ENCODE data around the gene INSR.

INSR gene

GRCh38 chr19:7327802-7328201 lies 33.6 kb upstream of the INSR start:
- no peak overlapping the region for H2BK5ac ChIP-seq (ENCODE audit: low read depth, low read length, poor library complexity)
- no peaks in the 10 kb centered on the region for H3K9me3 ChIP-seq (ENCODE audit: insufficient read depth, low read depth, low read length)
- H2AFZ ChIP-seq (ENCODE audit: insufficient read depth, low read length, poor library complexity): no peak overlapping the region
- WGBS (ENCODE audit: extremely low coverage, insufficient coverage, insufficient read length): no CpG with 5 or more reads among the region's 1 CpG
- H3K36me3 ChIP-seq (ENCODE audit: control insufficient read depth in 1 of 2, insufficient read depth in 2 of 2, low read length in 2 of 2): no peaks in the 10 kb centered on the region
- H3K18ac ChIP-seq (ENCODE audit: low read length): no peak overlapping the region
- no peak overlapping the region for H4K91ac ChIP-seq (ENCODE audit: low read depth, low read length)
- H3K4me3 ChIP-seq (ENCODE audit: low read depth, low read length): no peak overlapping the region
- no peak overlapping the region for H3K23ac ChIP-seq (ENCODE audit: low read length)
- no peak overlapping the region for H2BK120ac ChIP-seq (ENCODE audit: insufficient read depth, low read length, poor library complexity)
- H3K27ac ChIP-seq (ENCODE audit: low read depth, low read length): no peak overlapping the region
- H3K4me1 ChIP-seq (ENCODE audit: control insufficient read depth in 1 of 2, insufficient read depth in 2 of 2, low read length in 2 of 2): no peaks in the 10 kb centered on the region
- DNase-seq: no peak
- no peak overlapping the region for H2AK5ac ChIP-seq (ENCODE audit: low read length)
- no peaks in the 10 kb centered on the region for H3K79me1 ChIP-seq (ENCODE audit: low read length)
- H3K4ac ChIP-seq (ENCODE audit: low read depth, low read length): no peak overlapping the region
- no peak overlapping the region for H4K8ac ChIP-seq (ENCODE audit: low read depth, low read length)
- H3K79me2 ChIP-seq (ENCODE audit: control insufficient read depth, insufficient read depth, low read length, poor library complexity): no peaks in the 10 kb centered on the region
- no peak overlapping the region for H4K12ac ChIP-seq (ENCODE audit: low read depth, low read length)
- no peak overlapping the region for H3K4me2 ChIP-seq (ENCODE audit: low read length)
- H3K14ac ChIP-seq (ENCODE audit: low read length): no peak overlapping the region
- H3K9ac ChIP-seq (ENCODE audit: low read length): no peak overlapping the region
- H3K27me3 ChIP-seq (ENCODE audit: insufficient read depth, low read length): no peaks in the 10 kb centered on the region
- H2BK12ac ChIP-seq (ENCODE audit: low read length): no peak overlapping the region

- no peaks in the 10 kb centered on the region for H3K36me3 ChIP-seq (ENCODE audit: control insufficient read depth in 1 of 2, insufficient read depth in 2 of 2, low read length in 2 of 2)
- H3K4me2 ChIP-seq (ENCODE audit: low read length): no peak overlapping the region
- no peaks in the 10 kb centered on the region for H3K9me3 ChIP-seq (ENCODE audit: insufficient read depth, low read depth, low read length)
- no peak overlapping the region for H2BK5ac ChIP-seq (ENCODE audit: low read depth, low read length, poor library complexity)
- H3K79me2 ChIP-seq (ENCODE audit: control insufficient read depth, insufficient read depth, low read length, poor library complexity): no peaks in the 10 kb centered on the region
- H2AK5ac ChIP-seq (ENCODE audit: low read length): no peak overlapping the region
- no peak overlapping the region for H2AFZ ChIP-seq (ENCODE audit: insufficient read depth, low read length, poor library complexity)
- H3K4me1 ChIP-seq (ENCODE audit: control insufficient read depth in 1 of 2, insufficient read depth in 2 of 2, low read length in 2 of 2): no peaks in the 10 kb centered on the region
- H4K8ac ChIP-seq (ENCODE audit: low read depth, low read length): no peak overlapping the region
- no peak overlapping the region for H3K9ac ChIP-seq (ENCODE audit: low read length)
- no peak overlapping the region for H4K12ac ChIP-seq (ENCODE audit: low read depth, low read length)
- no peak overlapping the region for H3K4ac ChIP-seq (ENCODE audit: low read depth, low read length)
- no peak overlapping the region for H3K14ac ChIP-seq (ENCODE audit: low read length)
- peak; percentile 80 to 86 for DNase-seq
- H3K23ac ChIP-seq (ENCODE audit: low read length): no peak overlapping the region
- no peak overlapping the region for H3K4me3 ChIP-seq (ENCODE audit: low read depth, low read length)
- H3K27me3 ChIP-seq (ENCODE audit: insufficient read depth, low read length): no peaks in the 10 kb centered on the region
- H2BK120ac ChIP-seq (ENCODE audit: insufficient read depth, low read length, poor library complexity): no peak overlapping the region
- H3K27ac ChIP-seq (ENCODE audit: low read depth, low read length): no peak overlapping the region
- WGBS (ENCODE audit: extremely low coverage, insufficient coverage, insufficient read length): no CpG with 5 or more reads among the region's 10 CpGs
- H3K79me1 ChIP-seq (ENCODE audit: low read length): no peaks in the 10 kb centered on the region
- no peak overlapping the region for H2BK12ac ChIP-seq (ENCODE audit: low read length)
- no peak overlapping the region for H4K91ac ChIP-seq (ENCODE audit: low read depth, low read length)
- no peak overlapping the region for H3K18ac ChIP-seq (ENCODE audit: low read length)
Measured at GRCh38 chr19:7326105-7326877, 32.1 kb upstream of the INSR start.

GRCh38 chr19:7318176-7318575 lies 24.0 kb upstream of the INSR start:
- no peaks in the 10 kb centered on the region for H3K36me3 ChIP-seq (ENCODE audit: control insufficient read depth in 1 of 2, insufficient read depth in 2 of 2, low read length in 2 of 2)
- no peak overlapping the region for H4K91ac ChIP-seq (ENCODE audit: low read depth, low read length)
- no peak overlapping the region for H2BK5ac ChIP-seq (ENCODE audit: low read depth, low read length, poor library complexity)
- no peak overlapping the region for H3K4ac ChIP-seq (ENCODE audit: low read depth, low read length)
- no peak overlapping the region for H2BK12ac ChIP-seq (ENCODE audit: low read length)
- no peak overlapping the region for H2BK120ac ChIP-seq (ENCODE audit: insufficient read depth, low read length, poor library complexity)
- no peaks in the 10 kb centered on the region for H3K79me1 ChIP-seq (ENCODE audit: low read length)
- H4K8ac ChIP-seq (ENCODE audit: low read depth, low read length): no peak overlapping the region
- H3K4me1 ChIP-seq (ENCODE audit: control insufficient read depth in 1 of 2, insufficient read depth in 2 of 2, low read length in 2 of 2): no peaks in the 10 kb centered on the region
- no peak overlapping the region for H3K14ac ChIP-seq (ENCODE audit: low read length)
- H3K9ac ChIP-seq (ENCODE audit: low read length): no peak overlapping the region
- H3K23ac ChIP-seq (ENCODE audit: low read length): no peak overlapping the region
- no peaks in the 10 kb centered on the region for H3K27me3 ChIP-seq (ENCODE audit: insufficient read depth, low read length)
- no CpG with 5 or more reads among the region's 2 CpGs for WGBS (ENCODE audit: extremely low coverage, insufficient coverage, insufficient read length)
- DNase-seq: no peak
- no peak overlapping the region for H3K4me3 ChIP-seq (ENCODE audit: low read depth, low read length)
- peaks cover 3% of the 10 kb centered on the region for H3K9me3 ChIP-seq (ENCODE audit: insufficient read depth, low read depth, low read length)
- H2AFZ ChIP-seq (ENCODE audit: insufficient read depth, low read length, poor library complexity): no peak overlapping the region
- H3K18ac ChIP-seq (ENCODE audit: low read length): no peak overlapping the region
- no peaks in the 10 kb centered on the region for H3K79me2 ChIP-seq (ENCODE audit: control insufficient read depth, insufficient read depth, low read length, poor library complexity)
- H4K12ac ChIP-seq (ENCODE audit: low read depth, low read length): no peak overlapping the region
- H2AK5ac ChIP-seq (ENCODE audit: low read length): no peak overlapping the region
- no peak overlapping the region for H3K27ac ChIP-seq (ENCODE audit: low read depth, low read length)
- no peak overlapping the region for H3K4me2 ChIP-seq (ENCODE audit: low read length)

GRCh38 chr19:7312816-7313215 lies 18.6 kb upstream of the INSR start:
- Histone ChIP-seq H2AFZ (ENCODE audit: insufficient read depth, low read length, poor library complexity) (no peak overlapping the region), H3K4me1 (ENCODE audit: control insufficient read depth in 1 of 2, insufficient read depth in 2 of 2, low read length in 2 of 2) (no peaks in the 10 kb centered on the region), H3K36me3 (ENCODE audit: control insufficient read depth in 1 of 2, insufficient read depth in 2 of 2, low read length in 2 of 2) (no peaks in the 10 kb centered on the region), H3K4ac (ENCODE audit: low read depth, low read length) (no peak overlapping the region), H3K18ac (ENCODE audit: low read length) (no peak overlapping the region), H2BK5ac (ENCODE audit: low read depth, low read length, poor library complexity) (no peak overlapping the region), H3K23ac (ENCODE audit: low read length) (no peak overlapping the region), H3K79me2 (ENCODE audit: control insufficient read depth, insufficient read depth, low read length, poor library complexity) (no peaks in the 10 kb centered on the region), H4K91ac (ENCODE audit: low read depth, low read length) (no peak overlapping the region), H4K8ac (ENCODE audit: low read depth, low read length) (no peak overlapping the region), H3K27me3 (ENCODE audit: insufficient read depth, low read length) (no peaks in the 10 kb centered on the region), H2AK5ac (ENCODE audit: low read length) (no peak overlapping the region), H3K4me2 (ENCODE audit: low read length) (no peak overlapping the region), H3K4me3 (ENCODE audit: low read depth, low read length) (no peak overlapping the region), H3K9ac (ENCODE audit: low read length) (no peak overlapping the region), H3K27ac (ENCODE audit: low read depth, low read length) (no peak overlapping the region), H4K12ac (ENCODE audit: low read depth, low read length) (no peak overlapping the region), H3K79me1 (ENCODE audit: low read length) (no peaks in the 10 kb centered on the region), H2BK12ac (ENCODE audit: low read length) (no peak overlapping the region), H3K14ac (ENCODE audit: low read length) (no peak overlapping the region), H2BK120ac (ENCODE audit: insufficient read depth, low read length, poor library complexity) (no peak overlapping the region), H3K9me3 (ENCODE audit: insufficient read depth, low read depth, low read length) (peaks cover 3% of the 10 kb centered on the region)
- WGBS (ENCODE audit: extremely low coverage, insufficient coverage, insufficient read length): no CpG with 5 or more reads among the region's 7 CpGs
- DNase-seq: no peak

All from trophoblast cell (in vitro differentiated cells and primary cell).